ENCODE measurements around the gene HAUS5. TPM values are rescaled to one million over a fixed set of nuclear protein-coding genes. Genes with fewer than 3 reads are reported as not detected.

HAUS5 gene
- total RNA-seq, 2 donors from 2014 or later: 32.4 to 33.7 TPM

- Mint-ChIP-seq H3K36me3 (ENCODE audit: low read depth) (peaks cover 5% of the 10 kb centered on the region), H3K9me3 (peaks cover 18% of the 10 kb centered on the region), H3K4me1 (no peaks in the 10 kb centered on the region), H3K27me3 (ENCODE audit: insufficient read depth) (peaks cover 28% of the 10 kb centered on the region), H3K4me3 (peak overlapping the region; percentile 72), H3K27ac (peak overlapping the region; percentile 79)
- Histone ChIP-seq H3K27me3 (ENCODE audit: control insufficient read depth, insufficient read depth, low read length, poor library complexity, severe bottlenecking) (no peaks in the 10 kb centered on the region), H3K36me3 (ENCODE audit: control insufficient read depth, insufficient read depth, low read length) (peaks cover 14% of the 10 kb centered on the region), H3K4me1 (ENCODE audit: control insufficient read depth, insufficient read depth, low read length) (no peaks in the 10 kb centered on the region), H3K27ac (ENCODE audit: low read depth, low read length) (no peak overlapping the region), H3K9me3 (ENCODE audit: control insufficient read depth, low read length) (peaks cover 14% of the 10 kb centered on the region), H3K9ac (ENCODE audit: extremely low read depth, low read length, poor library complexity, severe bottlenecking) (no peak overlapping the region), H3K4me3 (ENCODE audit: low read length) (peak overlapping the region; percentile 91)
- no peak for TF ChIP-seq CTCF (conservative IDR thresholded peaks at IDR 0.05)
- 43 to 55% methylated on average over 7 to 9 of the region's 9 CpGs for WGBS, 2 experiments (ENCODE audit: insufficient coverage in 1 of 2, insufficient read length in 1 of 2)
- DNase-seq: no peak
Measured at GRCh38 chr19:35612224-35612558, 344 bp upstream of the HAUS5 start.

GRCh38 chr19:35613574-35613973 is 1.0 kb downstream of the HAUS5 start:
- H3K27me3 Mint-ChIP-seq (ENCODE audit: insufficient read depth): peaks cover 23% of the 10 kb centered on the region
- H3K27ac Mint-ChIP-seq: peak overlapping the region; percentile 30
- Histone ChIP-seq H3K36me3 (ENCODE audit: control insufficient read depth, insufficient read depth, low read length) (peaks cover 14% of the 10 kb centered on the region), H3K27ac (ENCODE audit: low read depth, low read length) (no peak overlapping the region), H3K4me1 (ENCODE audit: control insufficient read depth, insufficient read depth, low read length) (no peaks in the 10 kb centered on the region), H3K9ac (ENCODE audit: extremely low read depth, low read length, poor library complexity, severe bottlenecking) (no peak overlapping the region), H3K27me3 (ENCODE audit: control insufficient read depth, insufficient read depth, low read length, poor library complexity, severe bottlenecking) (no peaks in the 10 kb centered on the region), H3K4me3 (ENCODE audit: low read length) (peak overlapping the region; percentile 91), H3K9me3 (ENCODE audit: control insufficient read depth, low read length) (peaks cover 2% of the 10 kb centered on the region)
- H3K36me3 Mint-ChIP-seq (ENCODE audit: low read depth): peaks cover 5% of the 10 kb centered on the region
- no peak for DNase-seq
- peaks cover 4% of the 10 kb centered on the region for H3K9me3 Mint-ChIP-seq
- H3K4me3 Mint-ChIP-seq: peak overlapping the region; percentile 72
- TF ChIP-seq CTCF (conservative IDR thresholded peaks at IDR 0.05): no peak
- WGBS, 2 experiments (ENCODE audit: insufficient coverage in 1 of 2, insufficient read length in 1 of 2): 83 to 100% methylated on average over 1 of the region's 1 CpG
- no peaks in the 10 kb centered on the region for H3K4me1 Mint-ChIP-seq

- no peak for DNase-seq
- peaks cover 7% of the 10 kb centered on the region for H3K36me3 Mint-ChIP-seq (ENCODE audit: low read depth)
- Histone ChIP-seq H3K9ac (ENCODE audit: extremely low read depth, low read length, poor library complexity, severe bottlenecking) (no peak overlapping the region), H3K4me1 (ENCODE audit: control insufficient read depth, insufficient read depth, low read length) (no peaks in the 10 kb centered on the region), H3K36me3 (ENCODE audit: control insufficient read depth, insufficient read depth, low read length) (peaks cover 14% of the 10 kb centered on the region), H3K27me3 (ENCODE audit: control insufficient read depth, insufficient read depth, low read length, poor library complexity, severe bottlenecking) (no peaks in the 10 kb centered on the region), H3K9me3 (ENCODE audit: control insufficient read depth, low read length) (no peaks in the 10 kb centered on the region), H3K27ac (ENCODE audit: low read depth, low read length) (no peak overlapping the region), H3K4me3 (ENCODE audit: low read length) (no peak overlapping the region)
- no peak overlapping the region for H3K4me3 Mint-ChIP-seq
- peaks cover 14% of the 10 kb centered on the region for H3K27me3 Mint-ChIP-seq (ENCODE audit: insufficient read depth)
- no peak overlapping the region for H3K27ac Mint-ChIP-seq
- no peak for TF ChIP-seq CTCF (conservative IDR thresholded peaks at IDR 0.05)
- no peaks in the 10 kb centered on the region for H3K9me3 Mint-ChIP-seq
- WGBS, 2 experiments (ENCODE audit: insufficient coverage in 1 of 2, insufficient read length in 1 of 2): 94 to 96% methylated on average over 13 to 17 of the region's 17 CpGs
- no peaks in the 10 kb centered on the region for H3K4me1 Mint-ChIP-seq
Measured at GRCh38 chr19:35615036-35615435, 2.5 kb downstream of the HAUS5 start.

Data from endodermal cell (in vitro differentiated cells).